PC-3 (cell line): ENCODE measurements around the gene IQSEC1. TPM values are rescaled to one million over a fixed set of nuclear protein-coding genes. Genes with fewer than 3 reads are reported as not detected.

ENCODE experiments used
- ATAC-seq: fragments of 200-7000 bp; cut with Tn5 transposase; 2 replicates; pipeline ENCODE4 v1.9.1; 2020; ENCODE audit warnings: mild to moderate bottlenecking, moderate library complexity
- BruUV-seq: library from RNA; stranded (reverse); fragments of 400-500 nt; replicated peaks from 2 replicates; lab custom pipeline; 2021; lab: Mats Ljungman, UMichigan
- CTCF ChIA-PET: fragments of 300-600 bp; sonication (Branson Sonifier 250); formaldehyde crosslinking; loops from one replicate; lab custom pipeline; 2022; ENCODE audit warnings: antibody characterized with exemption; lab: Charles Lee
- POLR2A ChIA-PET: fragments of 300-600 bp; sonication (Branson Sonifier 250); formaldehyde crosslinking; loops from one replicate; lab custom pipeline; 2022; ENCODE audit warnings: antibody characterized with exemption; ENCODE audit not compliant: unreplicated experiment; lab: Charles Lee
- DNase-seq: peaks from one replicate; pipeline ENCODE4 v3.0.0-alpha.2; 2015
- H2AFZ ChIP-seq: fragments of 300-600 bp; sonication (generic); 2 replicates; pipeline ENCODE4 v1.6.0; 2016; ENCODE audit warnings: antibody characterized with exemption, low read length
- H3F3A ChIP-seq: fragments of 300-600 bp; sonication (generic); one replicate; pipeline ENCODE4 v1.6.0; 2017; ENCODE audit warnings: antibody characterized with exemption, low read length, control low read depth, mild to moderate bottlenecking; ENCODE audit not compliant: unreplicated experiment
- H3K27ac ChIP-seq: fragments of 300-600 bp; sonication (generic); 2 replicates; pipeline ENCODE4 v1.5.1; 2016; ENCODE audit warnings: mild to moderate bottlenecking, low read length
- H3K27me3 ChIP-seq: fragments of 300-600 bp; sonication (generic); 2 replicates; pipeline ENCODE4 v1.6.1; 2016; ENCODE audit warnings: low read length, mixed read lengths
- H3K36me3 ChIP-seq: fragments of 300-600 bp; sonication (generic); 2 replicates; pipeline ENCODE4 v1.6.1; 2016; ENCODE audit warnings: low read depth, mixed run types, low read length, mixed read lengths
- H3K4me1 ChIP-seq: fragments of 300-600 bp; sonication (generic); 2 replicates; pipeline ENCODE4 v1.5.1; 2016; ENCODE audit warnings: low read length; ENCODE audit not compliant: insufficient read depth
- H3K4me2 ChIP-seq: fragments of 300-600 bp; sonication (generic); 2 replicates; pipeline ENCODE4 v1.6.0; 2016; ENCODE audit warnings: low read length
- H3K4me3 ChIP-seq: fragments of 300-600 bp; sonication (generic); 2 replicates; pipeline ENCODE4 v1.5.1; 2016; ENCODE audit warnings: mild to moderate bottlenecking, low read length, mixed read lengths
- H3K79me2 ChIP-seq: fragments of 300-600 bp; sonication (generic); 2 replicates; pipeline ENCODE4 v1.6.1; 2017; ENCODE audit warnings: low read length, mixed read lengths
- H3K9ac ChIP-seq: fragments of 300-600 bp; sonication (generic); 2 replicates; pipeline ENCODE4 v1.6.0; 2016; ENCODE audit warnings: mild to moderate bottlenecking, low read length
- H3K9me2 ChIP-seq: fragments of 300-600 bp; sonication (generic); replicated peaks from 2 replicates; pipeline ENCODE4 v1.6.1; 2016; ENCODE audit warnings: mixed run types, low read length, mixed read lengths
- H3K9me3 ChIP-seq: fragments of 300-600 bp; sonication (generic); 2 replicates; pipeline ENCODE4 v1.6.1; 2016; ENCODE audit warnings: low read length, mixed read lengths
- H4K20me1 ChIP-seq: fragments of 300-600 bp; sonication (generic); 2 replicates; pipeline ENCODE4 v1.6.1; 2016; ENCODE audit warnings: low read length, mixed read lengths
- CTCF ChIP-seq: fragments of 300-600 bp; sonication (generic); conservative IDR thresholded peaks from 2 replicates; pipeline ENCODE4 v1.5.1; 2017; ENCODE audit warnings: antibody characterized with exemption, low read depth, mild to moderate bottlenecking, low read length
- EZH2 ChIP-seq: fragments of 300-600 bp; sonication (generic); IDR thresholded peaks from one replicate; pipeline ENCODE4 v1.6.1; 2017; ENCODE audit warnings: antibody characterized with exemption, mild to moderate bottlenecking, low read length; ENCODE audit not compliant: unreplicated experiment
- EZH2phosphoT487 ChIP-seq: fragments of 300-600 bp; sonication (generic); IDR thresholded peaks from 2 replicates; pipeline ENCODE4 v1.6.1; 2018; ENCODE audit warnings: mild to moderate bottlenecking, antibody characterized with exemption, low read length, borderline replicate concordance
- intact Hi-C: fragments of 100-400 bp; cut with micrococcal nuclease; formaldehyde crosslinking; loops from 2 replicates; pipeline ENCODE4 v1.9.0; 2023
- total RNA-seq: library from RNA; depleted of rRNA; stranded (reverse); fragments of >200 nt; gene quantifications from 2 replicates; pipeline ENCODE4 v1.2.3, GENCODE V29; 2014

IQSEC1 gene
- total RNA-seq, 1 experiment from 2014 or later = 37.9 TPM

- ATAC-seq = no peak
Observed at GRCh38 chr3:13010780-13011572, 62.3 kb downstream of the IQSEC1 start.

GRCh38 chr3:13009946-13010315 lies 63.3 kb downstream of the IQSEC1 start:
- Histone ChIP-seq H4K20me1 (no peaks in the 10 kb centered on the region), H2AFZ (no peak overlapping the region), H3K9ac (no peak overlapping the region), H3K9me3 (no peaks in the 10 kb centered on the region), H3F3A (no peaks in the 10 kb centered on the region), H3K27me3 (no peaks in the 10 kb centered on the region), H3K4me1 (peaks cover 9% of the 10 kb centered on the region), H3K9me2 (no peaks in the 10 kb centered on the region), H3K36me3 (no peaks in the 10 kb centered on the region), H3K79me2 (no peaks in the 10 kb centered on the region), H3K4me2 (no peak overlapping the region), H3K4me3 (no peak overlapping the region), H3K27ac (no peak overlapping the region)
- ChIA-PET CTCF (no interaction called here), POLR2A (no interaction called here)
- BruUV-seq = no TSS peak
- no peak for ATAC-seq
- intact Hi-C loops = no loop called here
- TF ChIP-seq CTCF (no peak), EZH2 (no peak), EZH2phosphoT487 (no peak)
- no peak for DNase-seq

More at GRCh38 chr3:13010780-13011572, 62.3 kb downstream of the IQSEC1 start:
- H4K20me1 ChIP-seq = no peaks in the 10 kb centered on the region
- H3K4me2 ChIP-seq = no peak overlapping the region
- no peaks in the 10 kb centered on the region for H3K27me3 ChIP-seq
- H3K27ac ChIP-seq = no peak overlapping the region
- POLR2A ChIA-PET = no interaction called here
- no peaks in the 10 kb centered on the region for H3K79me2 ChIP-seq
- H2AFZ ChIP-seq = no peak overlapping the region
- H3K9ac ChIP-seq = no peak overlapping the region
- TF ChIP-seq EZH2phosphoT487 = no peak
- no peak for TF ChIP-seq EZH2
- no peak for TF ChIP-seq CTCF
- intact Hi-C loops = no loop called here
- no peaks in the 10 kb centered on the region for H3K9me3 ChIP-seq
- no peak overlapping the region for H3K4me3 ChIP-seq
- H3F3A ChIP-seq = no peaks in the 10 kb centered on the region
- CTCF ChIA-PET = no interaction called here
- peaks cover 9% of the 10 kb centered on the region for H3K4me1 ChIP-seq
- DNase-seq = no peak
- no peaks in the 10 kb centered on the region for H3K36me3 ChIP-seq
- BruUV-seq = no TSS peak
- no peaks in the 10 kb centered on the region for H3K9me2 ChIP-seq
